GM12878 (cell line): ENCODE results near the gene JADE1. TPM values are rescaled to one million over a fixed set of nuclear protein-coding genes. Genes with fewer than 3 reads are reported as not detected.

Experiments
- ATAC-seq: fragments of 200-7000 bp; cut with Tn5 transposase; 3 replicates; pipeline ENCODE4 v1.9.1; 2020; ENCODE audit warnings: mild to moderate bottlenecking, moderate library complexity
- BruUV-seq: library from RNA; stranded (reverse); fragments of 400-500 nt; replicated peaks from 2 replicates; lab custom pipeline; 2021; lab: Mats Ljungman, UMichigan
- CTCF ChIA-PET: fragments of 300-600 bp; sonication (Branson Sonifier 250); formaldehyde crosslinking; extraction: SDS; loops from one replicate; lab custom pipeline; 2021; ENCODE audit warnings: inconsistent platforms; lab: Yijun Ruan, JAX
- POLR2A ChIA-PET: fragments of 350-600 bp; formaldehyde crosslinking; extraction: SDS; loops from one replicate; lab custom pipeline; 2021; ENCODE audit warnings: inconsistent platforms; lab: Charles Lee
- RAD21 ChIA-PET: fragments of 300-600 bp; sonication (Branson Sonifier 250); formaldehyde crosslinking; loops from one replicate; lab custom pipeline; 2023; ENCODE audit warnings: antibody characterized with exemption; ENCODE audit not compliant: unreplicated experiment; lab: Charles Lee
- SMC1A ChIA-PET: fragments of 300-600 bp; sonication (Branson Sonifier 250); formaldehyde crosslinking; loops from one replicate; lab custom pipeline; 2023; ENCODE audit not compliant: unreplicated experiment, uncharacterized antibody; lab: Charles Lee
- DNase-seq: peaks from one replicate; pipeline ENCODE4 v3.0.0-alpha.2; 2011; ENCODE audit warnings: low read depth, low spot score
- FAIRE-seq: peaks from 3 replicates; lab custom pipeline; 2011; peaks lifted over from hg19 to GRCh38; lab: Jason Lieb, UNC
- H2AFZ ChIP-seq: 2 replicates; pipeline ENCODE4 v1.6.0; 2011; ENCODE audit warnings: low read depth, low read length, control low read depth; ENCODE audit not compliant: control insufficient read depth
- H3K27ac ChIP-seq: 2 replicates; pipeline ENCODE4 v1.5.1; 2011; ENCODE audit warnings: control low read depth; ENCODE audit not compliant: control insufficient read depth, insufficient read depth
- H3K27me3 ChIP-seq, 2 experiments: replicated peaks in 1 of 2; 2 replicates each; pipeline versions ENCODE4 v1.6.0 to v1.6.1; 2011; ENCODE audit warnings: low read length in 1 of 2; ENCODE audit not compliant: control insufficient read depth in 2 of 2, insufficient read depth in 2 of 2
- H3K36me3 ChIP-seq, 2 experiments: 2 replicates each; pipeline ENCODE4 v1.5.1; 2011; ENCODE audit warnings: low read length in 1 of 2; ENCODE audit not compliant: control insufficient read depth in 2 of 2, insufficient read depth in 2 of 2
- H3K4me1 ChIP-seq: 2 replicates; pipeline ENCODE4 v1.6.1; 2011; ENCODE audit warnings: mild to moderate bottlenecking, low read length, moderate library complexity, mixed read lengths; ENCODE audit not compliant: control insufficient read depth, insufficient read depth
- H3K4me2 ChIP-seq: 2 replicates; pipeline ENCODE4 v1.6.0; 2011; ENCODE audit warnings: control low read depth; ENCODE audit not compliant: control insufficient read depth, insufficient read depth
- H3K4me3 ChIP-seq: fragments of 200-600 bp; sonication (generic); 2 replicates; pipeline ENCODE4 v1.5.1; 2016
- H3K79me2 ChIP-seq: 2 replicates; pipeline ENCODE4 v1.6.0; 2011; ENCODE audit warnings: low read length; ENCODE audit not compliant: control insufficient read depth, insufficient read depth
- H3K9ac ChIP-seq: 2 replicates; pipeline ENCODE4 v1.8.0; 2011; ENCODE audit warnings: low read length, control low read depth, mixed read lengths; ENCODE audit not compliant: control insufficient read depth, insufficient read depth
- H3K9me3 ChIP-seq: replicated peaks from 3 replicates; pipeline ENCODE4 v1.5.1; 2011; ENCODE audit warnings: mild to moderate bottlenecking, low read length; ENCODE audit not compliant: control insufficient read depth, insufficient read depth
- H4K20me1 ChIP-seq: 2 replicates; pipeline ENCODE4 v1.6.0; 2011; ENCODE audit not compliant: control insufficient read depth, insufficient read depth
- ASH2L ChIP-seq: fragments of 300-600, 200-600 bp; sonication (generic); IDR thresholded peaks from 2 replicates; pipeline ENCODE4 v1.6.1; 2017; ENCODE audit warnings: low read depth, mild to moderate bottlenecking, borderline replicate concordance
- ATF2 ChIP-seq: IDR thresholded peaks from 2 replicates; pipeline ENCODE4 v1.6.1; 2012; ENCODE audit warnings: low read length, inconsistent platforms
- BACH1 ChIP-seq: fragments of 450-650 bp; IDR thresholded peaks from 2 replicates; pipeline ENCODE4 v1.6.1; 2017; ENCODE audit warnings: mild to moderate bottlenecking, borderline replicate concordance
- BCL3 ChIP-seq: IDR thresholded peaks from 2 replicates; pipeline ENCODE4 v1.6.1; 2011; ENCODE audit warnings: borderline replicate concordance, low read depth, mild to moderate bottlenecking, moderate library complexity, low read length; ENCODE audit not compliant: insufficient read depth, poor library complexity, severe bottlenecking
- CBX5 ChIP-seq: sonication (generic); IDR thresholded peaks from 2 replicates; pipeline ENCODE4 v1.6.1; 2016; ENCODE audit warnings: low read depth, moderate library complexity, mild to moderate bottlenecking, inconsistent platforms
- CEBPZ ChIP-seq: fragments of 150-350 bp; IDR thresholded peaks from 2 replicates; pipeline ENCODE4 v1.6.1; 2016; ENCODE audit warnings: low read depth, low read length
- CHD2 ChIP-seq: IDR thresholded peaks from 2 replicates; pipeline ENCODE4 v1.6.1; 2011; ENCODE audit warnings: low read depth, low read length, improper control_type of control experiment, borderline replicate concordance
- CHD4 ChIP-seq: fragments of 200-600 bp; sonication (generic); IDR thresholded peaks from 2 replicates; pipeline ENCODE4 v1.6.1; 2016; ENCODE audit warnings: mild to moderate bottlenecking
- DPF2 ChIP-seq: fragments of 450-650 bp; IDR thresholded peaks from 2 replicates; pipeline ENCODE4 v1.6.1; 2017; ENCODE audit warnings: mild to moderate bottlenecking
- E2F4 ChIP-seq: IDR thresholded peaks from 2 replicates; pipeline ENCODE4 v1.6.1; 2012; ENCODE audit warnings: low read depth, low read length, improper control_type of control experiment
- EZH2 ChIP-seq: IDR thresholded peaks from 2 replicates; pipeline ENCODE4 v1.6.1; 2012; ENCODE audit warnings: low read depth, mild to moderate bottlenecking, control low read depth, inconsistent platforms, low read length, borderline replicate concordance; ENCODE audit not compliant: control insufficient read depth
- IRF4 ChIP-seq: IDR thresholded peaks from 2 replicates; pipeline ENCODE4 v1.6.1; 2011; ENCODE audit warnings: low read depth, low read length
- MEF2A ChIP-seq: IDR thresholded peaks from 2 replicates; pipeline ENCODE4 v1.6.1; 2011; ENCODE audit warnings: low read depth, mild to moderate bottlenecking, low read length, moderate library complexity; ENCODE audit not compliant: insufficient read depth
- NFYA ChIP-seq: IDR thresholded peaks from 2 replicates; pipeline ENCODE4 v1.6.1; 2011; ENCODE audit warnings: low read depth, mild to moderate bottlenecking, low read length, improper control_type of control experiment, borderline replicate concordance
- NR2F1 ChIP-seq: fragments of 450-650 bp; conservative IDR thresholded peaks from 2 replicates; pipeline ENCODE4 v1.6.1; 2017; ENCODE audit warnings: mild to moderate bottlenecking
- TARDBP ChIP-seq: IDR thresholded peaks from 2 replicates; pipeline ENCODE4 v1.6.1; 2016; ENCODE audit warnings: borderline replicate concordance
- TBL1XR1 ChIP-seq: IDR thresholded peaks from 2 replicates; pipeline ENCODE4 v1.6.1; 2012; ENCODE audit warnings: low read depth, low read length, improper control_type of control experiment
- ZBED1 ChIP-seq: IDR thresholded peaks from 2 replicates; pipeline ENCODE4 v1.6.1; 2016; ENCODE audit warnings: borderline replicate concordance
- ZNF217 ChIP-seq: fragments of 450-650 bp; IDR thresholded peaks from 2 replicates; pipeline ENCODE4 v1.6.1; 2017; ENCODE audit warnings: antibody characterized with exemption, mild to moderate bottlenecking
- WGBS: methylation state at CpG from one replicate; pipeline ENCODE4 v1.1.6; 2016; ENCODE audit warnings: low lambda C conversion rate; ENCODE audit not compliant: insufficient replicate concordance, insufficient coverage; ENCODE audit errors: missing lambda C conversion rate; 5-methylcytosine and 5-hydroxymethylcytosine counted together
- in situ Hi-C: fragments of 300-500 bp; cut with MboI; formaldehyde crosslinking; loops from 9 replicates; pipeline ENCODE4 v1.14.3; 2018; ENCODE audit warnings: mixed read lengths
- intact Hi-C: fragments of 100-400 bp; cut with micrococcal nuclease; formaldehyde crosslinking; loops from one replicate; pipeline ENCODE4 v1.14.2; 2022; ENCODE audit not compliant: unreplicated experiment
- polyA plus RNA-seq, 11 experiments: library from polyadenylated mRNA; depleted of rRNA in 4 of 11; unstranded in 6 of 11; stranded (reverse) in 5 of 11; fragments of >200 nt; fragmentation: Nextera tagmentation in 4 of 11; fragmentation: Illumina TruSeq in 1 of 11; extraction: Ambion mirVana in 4 of 11; extraction: Trizol in 1 of 11; gene quantifications; 1 replicate in 1 of 11; 2 replicates in 10 of 11; pipeline versions ENCODE4 v1.2.1 to v1.2.3, GENCODE V29; 2011 to 2016; ENCODE audit warnings: inconsistent platforms in 2 of 11, missing spikeins in 2 of 11, low read depth in 1 of 11
- total RNA-seq, 4 experiments: library from RNA; depleted of rRNA in 3 of 4; stranded (reverse); fragments of >200 nt in 3 of 4; fragmentation: Illumina TruSeq in 1 of 4; extraction: Trizol in 1 of 4; gene quantifications; 2 replicates each; pipeline versions ENCODE4 v1.2.1 to v1.2.3, GENCODE V29; 2013 to 2021

The JADE1 gene
- total and polyA plus RNA-seq, 10 of the 15 experiments (the other 5 are each of a cell fraction or from before 2014, with no cell fraction given), result 5.9 to 27.2 (median 15.8) TPM

DNA sequence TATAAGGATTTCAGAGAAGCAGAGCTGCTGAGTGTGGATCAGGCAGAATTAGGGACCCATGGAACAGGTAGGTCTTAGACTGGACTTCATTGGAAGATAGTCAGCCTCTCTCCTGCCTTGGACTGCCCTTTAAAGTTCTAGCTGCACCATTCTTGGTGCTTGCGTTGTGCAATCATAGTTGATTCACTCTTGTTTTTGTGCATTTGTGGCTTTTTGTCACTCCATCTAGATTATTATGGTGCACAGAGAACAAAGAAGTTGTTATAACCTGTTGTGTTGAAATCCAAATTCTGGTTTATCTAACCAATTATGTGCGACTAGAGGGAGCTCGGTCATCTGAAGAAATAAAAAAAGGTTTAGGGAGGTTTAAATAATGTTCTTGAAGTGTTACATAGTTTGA lies 59.3 kb downstream of the JADE1 start:
- in situ Hi-C loops (loop anchor here (5.0 kb wide), 1 partner anchor 411 kb away; no protein-coding TSS in a partner anchor), intact Hi-C loops (no loop called here)
- SMC1A ChIA-PET, result interaction anchor here (0.7 to 1.9 kb wide), 6 partner anchors 13 to 225 kb away, joined by 3 to 6 read pairs (median 3); no protein-coding TSS in a partner anchor
- Histone ChIP-seq H3K4me1 (no peaks in the 10 kb centered on the region), H3K4me2 (no peak overlapping the region), H3K27ac (no peak overlapping the region), H3K36me3 (peaks cover 10 to 28% of the 10 kb centered on the region in 2 experiments), H2AFZ (no peak overlapping the region), H3K79me2 (no peaks in the 10 kb centered on the region), H3K9me3 (no peaks in the 10 kb centered on the region), H3K9ac (no peak overlapping the region), H3K4me3 (no peak overlapping the region), H3K27me3 (no peaks in the 10 kb centered on the region), H4K20me1 (no peaks in the 10 kb centered on the region)
- no TSS peak for BruUV-seq
- ATAC-seq (no peak), DNase-seq (no peak), FAIRE-seq (no peak)
- POLR2A ChIA-PET, result no interaction called here
- 100% methylated on average over 3 of the region's 3 CpGs for WGBS
- RAD21 ChIA-PET, result interaction anchor here (0.6 to 1.7 kb wide), 3 partner anchors 36 to 294 kb away, joined by 3 to 4 read pairs (median 3); no protein-coding TSS in a partner anchor
- CTCF ChIA-PET, result interaction anchor here (0.9 to 1.3 kb wide), 4 partner anchors 9 to 295 kb away, joined by 3 to 5 read pairs (median 4); no protein-coding TSS in a partner anchor
- TF ChIP-seq ASH2L, result no peak
- no peak for TF ChIP-seq NFYA
- no peak for TF ChIP-seq BCL3
- no peak for TF ChIP-seq NR2F1
- no peak for TF ChIP-seq CEBPZ
- TF ChIP-seq IRF4, result no peak
- no peak for TF ChIP-seq ZNF217
- no peak for TF ChIP-seq ATF2
- TF ChIP-seq MEF2A, result no peak
- no peak for TF ChIP-seq BACH1
- TF ChIP-seq TARDBP, result no peak
- TF ChIP-seq DPF2, result no peak
- no peak for TF ChIP-seq CBX5
- no peak for TF ChIP-seq EZH2
- TF ChIP-seq CHD2, result no peak
- no peak for TF ChIP-seq E2F4
- TF ChIP-seq TBL1XR1, result no peak
- no peak for TF ChIP-seq ZBED1
- TF ChIP-seq CHD4, result no peak
